ENCODE data around the gene TMC8.
A peak's percentile ranks its signal among the peaks of the same experiment; 100 is the strongest.
"Not testable (repeated sequence)": the region's sequence is repeated elsewhere in the genome, so short reads cannot be mapped to it uniquely, and the experiment has no call there.

Gene TMC8

DNA sequence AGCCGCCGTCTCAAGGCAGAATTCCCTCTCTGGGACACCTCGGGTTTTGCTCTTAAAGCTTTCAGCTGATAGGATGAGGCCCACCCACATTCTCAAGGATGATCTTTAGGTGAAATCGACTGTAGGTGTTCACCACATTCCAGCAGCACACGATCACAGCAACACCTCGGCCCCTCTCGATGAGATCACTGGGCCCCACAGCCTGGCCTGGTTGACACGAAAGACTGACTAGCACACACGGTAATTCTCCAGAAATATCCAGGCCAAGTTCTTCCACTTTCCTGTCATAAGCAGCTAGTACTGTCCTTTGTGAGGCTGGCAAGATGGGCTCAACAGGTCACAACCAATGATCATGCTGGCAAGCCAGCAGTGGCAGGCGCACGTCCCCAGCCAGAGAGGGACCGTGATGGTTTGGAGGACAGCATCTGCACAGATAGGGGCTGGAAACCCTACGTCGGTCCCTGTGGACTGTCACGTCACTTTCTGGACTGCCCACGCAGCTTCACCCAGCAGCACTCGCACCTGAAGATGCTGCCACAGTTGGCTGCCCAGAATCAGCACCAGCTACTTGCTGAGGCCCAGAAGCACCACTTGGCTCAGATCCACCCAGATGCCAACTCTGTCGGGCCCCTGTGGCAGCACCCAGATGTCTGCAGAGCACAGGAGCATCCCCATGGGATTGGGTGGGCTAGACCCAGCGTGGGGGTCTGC, 19.4 kb upstream of the TMC8 start:
- no peak for DNase-seq (ENCODE audit: low spot score)

DNA sequence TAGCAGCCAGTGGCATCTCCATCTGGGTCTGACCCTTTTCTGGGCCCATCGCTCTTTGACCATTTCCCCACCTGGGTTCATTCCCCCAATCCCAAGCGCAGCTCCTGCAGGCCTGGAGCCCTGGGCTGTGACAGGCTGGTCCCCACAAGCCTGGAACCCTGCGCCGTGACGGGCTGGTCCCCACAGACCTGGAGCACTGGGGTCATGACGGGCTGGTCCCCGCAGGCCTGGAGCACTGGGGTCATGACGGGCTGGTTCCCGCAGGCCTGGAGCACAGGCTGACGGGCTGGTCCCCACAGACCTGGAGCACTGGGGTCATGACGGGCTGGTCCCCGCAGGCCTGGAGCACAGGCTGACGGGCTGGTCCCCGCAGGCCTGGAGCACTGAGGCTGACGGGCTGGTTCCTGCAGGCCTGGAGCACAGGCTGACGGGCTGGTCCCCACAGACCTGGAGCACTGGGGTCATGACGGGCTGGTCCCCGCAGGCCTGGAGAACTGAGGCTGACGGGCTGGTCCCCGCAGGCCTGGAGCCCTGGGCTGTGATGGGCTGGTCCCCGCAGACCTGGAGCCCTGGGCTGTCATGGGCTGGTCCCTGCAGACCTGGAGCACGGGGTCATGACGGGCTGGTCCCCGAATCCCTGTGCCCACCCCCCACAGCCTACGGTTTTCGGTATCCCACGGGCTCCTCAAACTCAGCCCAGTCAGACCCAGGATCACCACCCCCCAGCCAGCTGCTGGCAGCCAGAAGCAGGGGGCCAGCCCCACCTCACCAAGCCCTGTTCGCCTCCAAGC, 18.6 kb upstream of the TMC8 start:
- DNase-seq (ENCODE audit: low spot score), result no peak

DNA sequence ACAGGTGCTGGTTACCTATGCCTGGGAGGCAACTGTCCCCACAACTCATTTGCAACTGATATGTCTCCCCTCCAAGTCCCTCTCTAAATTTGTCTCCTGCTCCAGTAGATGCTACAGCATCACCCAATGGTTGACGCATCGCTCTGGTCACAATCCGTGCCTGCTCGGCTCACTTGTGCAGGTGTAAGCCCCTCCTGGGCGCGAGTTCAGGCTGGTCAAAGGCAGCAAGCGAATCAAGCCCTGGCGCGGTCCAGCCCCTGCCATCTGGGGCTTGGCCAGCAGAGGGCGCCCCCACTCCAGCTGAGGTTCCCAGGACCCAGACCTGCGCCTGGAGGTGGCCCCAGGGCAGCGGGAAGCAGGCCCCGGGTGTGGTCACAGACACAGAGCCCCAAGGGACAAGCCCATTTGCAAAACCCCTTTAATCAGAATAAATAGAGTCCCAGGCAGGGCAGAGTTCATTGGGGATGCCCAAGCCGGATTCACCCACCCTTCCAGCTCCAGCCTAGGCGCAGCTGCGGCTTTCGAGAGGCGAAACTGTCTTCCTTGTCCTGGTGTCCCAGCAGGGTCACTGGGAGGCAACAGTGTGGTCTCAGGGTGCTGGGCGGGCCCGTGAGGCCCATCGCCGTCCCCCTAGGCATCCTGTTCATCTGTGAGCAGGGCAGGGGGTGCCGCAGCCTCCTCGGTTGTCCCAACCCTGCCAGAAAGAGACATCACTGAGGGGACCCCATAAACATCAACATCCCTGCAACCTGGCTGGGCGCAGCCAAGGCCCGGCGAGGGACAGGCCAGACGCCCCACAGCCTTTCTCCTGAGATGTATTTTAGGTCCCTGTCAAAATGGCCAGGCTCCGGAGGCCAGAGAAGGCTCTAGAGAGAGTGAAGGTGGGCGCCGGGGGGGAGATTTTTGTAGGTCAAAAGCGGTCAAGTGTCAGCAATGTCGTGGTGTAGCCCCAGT, 17.8 kb upstream of the TMC8 start:
- peak; percentile 93 for DNase-seq (ENCODE audit: low spot score)

DNA sequence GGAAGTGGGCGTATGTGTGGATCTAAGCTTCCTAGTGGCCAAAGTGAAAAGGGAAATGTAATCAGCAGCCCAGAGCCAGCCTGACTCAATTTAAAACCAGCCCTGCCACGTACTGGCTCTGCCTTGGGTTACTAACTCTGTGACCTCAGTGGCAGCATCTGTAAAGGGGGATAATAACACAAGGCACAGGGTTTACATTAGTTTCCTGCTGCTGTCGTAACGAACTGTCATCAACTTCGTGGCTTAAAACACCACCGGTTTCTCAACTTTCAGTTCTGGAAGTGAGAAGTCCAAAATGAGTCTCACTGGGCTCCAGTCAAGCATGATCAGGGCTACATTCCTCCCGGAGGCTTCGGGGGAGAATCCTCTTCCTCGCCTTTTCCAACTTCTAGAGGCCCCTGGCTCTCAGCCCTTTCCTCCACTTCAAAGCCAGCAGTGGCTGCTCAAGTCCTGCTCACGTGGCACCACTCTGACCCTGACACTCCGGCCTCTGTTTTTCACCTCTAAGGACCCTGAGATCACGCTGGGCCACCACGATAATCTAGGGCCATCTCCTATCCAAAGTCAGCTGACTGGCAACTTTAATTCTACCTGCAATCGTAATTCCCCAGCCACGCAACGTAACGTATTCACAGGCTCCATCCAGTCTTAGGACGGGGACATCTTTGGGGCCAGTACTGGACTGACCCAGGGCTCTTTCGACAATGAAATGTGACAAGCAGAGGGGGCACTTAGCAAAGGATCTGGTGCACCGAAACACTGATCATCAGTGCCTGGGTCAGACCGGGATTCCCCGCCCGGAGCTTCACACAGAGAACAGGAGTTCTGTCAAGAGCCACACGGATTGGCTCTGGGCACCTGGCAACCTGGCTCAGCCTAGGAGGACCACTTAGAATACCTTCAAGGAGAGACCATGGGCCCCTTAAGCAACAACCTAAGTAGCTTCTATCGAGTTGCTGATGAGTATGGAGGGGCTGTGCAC, 16.5 kb upstream of the TMC8 start:
- DNase-seq (ENCODE audit: low spot score), result no peak

DNA sequence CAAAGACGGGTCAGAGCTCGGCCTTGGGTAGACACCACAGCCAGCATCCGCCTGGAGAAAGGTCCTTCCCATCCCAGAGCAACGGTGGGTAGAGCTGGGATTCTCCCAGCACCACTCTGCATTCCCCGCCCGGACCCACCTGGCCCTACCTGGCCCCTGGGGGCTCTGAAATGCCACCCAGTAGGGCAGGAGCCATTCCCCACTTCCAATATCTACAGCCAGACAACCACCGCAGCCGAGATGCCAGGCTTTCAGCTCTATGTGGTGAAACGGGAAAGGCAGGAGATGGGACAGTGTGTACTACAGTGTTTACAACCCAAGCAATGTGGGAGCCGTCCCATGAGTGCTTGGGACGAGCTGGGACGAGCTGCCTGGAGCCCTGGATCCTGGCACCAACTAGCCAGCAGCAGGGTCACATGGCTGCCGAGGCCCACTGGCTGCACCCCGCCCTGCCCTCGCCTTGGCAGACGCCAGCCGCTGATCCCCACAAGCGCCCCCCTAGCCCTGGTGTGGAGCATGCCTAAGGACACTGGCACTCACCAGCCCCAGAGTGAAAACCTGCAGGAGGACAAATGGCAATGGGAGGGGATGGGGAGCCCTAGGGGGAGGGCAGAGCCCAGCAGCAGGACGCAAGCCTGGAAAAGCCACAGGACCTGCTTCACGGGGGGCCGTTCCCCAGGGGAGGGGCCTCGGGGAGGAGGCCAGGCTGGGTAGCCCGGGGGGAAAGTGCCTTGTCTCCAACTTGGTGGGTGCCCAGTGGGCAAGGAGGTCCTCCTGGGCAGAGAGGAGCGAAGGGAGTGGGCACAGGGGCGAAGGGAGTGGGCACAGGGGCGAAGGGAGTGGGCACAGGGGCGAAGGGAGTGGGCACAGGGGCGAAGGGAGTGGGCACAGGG, 15.5 kb upstream of the TMC8 start:
- DNase-seq (ENCODE audit: low spot score), result no peak

DNA sequence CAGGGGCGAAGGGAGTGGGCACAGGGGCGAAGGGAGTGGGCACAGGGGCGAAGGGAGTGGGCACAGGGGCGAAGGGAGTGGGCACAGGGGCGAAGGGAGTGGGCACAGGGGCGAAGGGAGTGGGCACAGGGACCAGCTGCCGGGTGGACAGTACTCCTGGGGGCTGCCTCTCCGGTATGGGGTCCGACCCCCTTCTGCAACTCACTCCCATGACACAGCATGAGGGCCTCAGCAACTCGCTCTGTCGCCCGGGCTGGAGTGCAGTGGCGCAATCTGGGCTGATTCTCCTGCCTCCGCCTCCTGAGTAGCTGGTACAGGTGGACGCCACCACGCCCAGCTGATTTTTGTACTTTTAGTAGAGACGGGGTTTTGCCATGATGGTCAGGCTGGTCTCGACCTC, 14.8 kb upstream of the TMC8 start:
- DNase-seq (ENCODE audit: low spot score), result not testable (repeated sequence)

DNA sequence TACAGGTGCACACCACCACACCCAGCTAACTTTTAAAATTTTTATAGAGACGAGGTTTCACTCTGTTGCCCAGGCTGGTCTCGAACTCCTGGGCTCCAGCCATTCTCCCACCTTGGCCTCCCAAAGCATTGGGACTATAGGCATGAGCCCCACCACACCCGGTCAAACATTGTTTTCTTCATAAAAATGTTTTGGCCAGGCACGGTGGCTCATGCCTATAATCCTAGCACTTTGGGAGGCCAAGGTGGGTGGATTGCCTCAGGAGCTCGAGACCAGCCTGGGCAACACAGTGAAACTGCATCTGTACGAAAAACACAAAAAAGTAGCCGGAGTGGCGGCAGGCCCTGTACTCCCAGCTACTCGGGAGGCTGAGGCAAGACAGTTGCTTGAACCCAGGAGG, 14.2 kb upstream of the TMC8 start:
- DNase-seq (ENCODE audit: low spot score), result no peak

DNA sequence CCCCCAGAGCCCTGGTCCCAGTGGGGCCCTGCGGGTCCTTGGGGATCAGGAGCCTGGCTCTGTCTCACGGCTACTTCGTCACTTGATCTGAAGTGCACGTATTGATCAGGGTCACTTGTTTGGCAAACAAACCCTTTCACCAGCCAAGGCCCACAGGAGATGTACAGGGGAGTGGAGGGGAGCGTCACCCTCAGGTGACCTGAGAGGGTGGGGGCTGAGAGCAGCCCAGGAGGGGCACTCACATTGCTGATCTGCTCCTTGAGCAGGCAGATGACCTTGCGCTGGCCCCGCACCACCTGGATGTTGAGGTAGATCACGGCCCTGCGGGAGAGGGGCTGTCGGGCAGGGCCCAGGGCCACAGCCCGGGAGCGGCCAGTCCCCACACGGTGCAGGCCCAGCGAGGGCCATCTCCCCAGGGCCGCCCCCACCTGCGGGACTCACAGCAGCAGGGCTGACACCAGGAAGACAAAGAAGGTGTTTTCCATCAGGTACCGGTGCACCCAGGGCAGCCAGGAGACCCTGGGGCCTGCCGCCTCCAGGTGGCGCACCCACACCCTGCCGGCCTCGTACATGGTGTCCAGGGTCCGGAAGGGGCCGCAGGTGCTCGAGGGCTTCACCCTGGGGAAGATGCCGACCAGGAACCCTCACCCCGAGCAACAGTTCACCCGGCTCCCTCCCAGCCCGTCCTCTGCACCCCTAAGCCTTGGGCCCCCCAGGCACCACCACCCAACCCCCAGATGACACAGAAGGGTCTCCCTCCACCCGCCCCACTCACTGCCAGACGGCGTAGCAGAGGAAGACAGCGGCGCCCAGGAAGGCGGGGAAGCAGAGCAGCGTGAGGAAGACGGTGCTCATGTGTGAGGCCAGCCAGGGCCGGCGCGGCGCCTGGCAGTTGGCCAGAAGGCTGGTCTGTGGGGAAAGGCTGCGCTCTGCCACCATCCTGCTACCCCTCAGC, 13.3 kb upstream of the TMC8 start:
- DNase-seq (ENCODE audit: low spot score), result no peak

DNA sequence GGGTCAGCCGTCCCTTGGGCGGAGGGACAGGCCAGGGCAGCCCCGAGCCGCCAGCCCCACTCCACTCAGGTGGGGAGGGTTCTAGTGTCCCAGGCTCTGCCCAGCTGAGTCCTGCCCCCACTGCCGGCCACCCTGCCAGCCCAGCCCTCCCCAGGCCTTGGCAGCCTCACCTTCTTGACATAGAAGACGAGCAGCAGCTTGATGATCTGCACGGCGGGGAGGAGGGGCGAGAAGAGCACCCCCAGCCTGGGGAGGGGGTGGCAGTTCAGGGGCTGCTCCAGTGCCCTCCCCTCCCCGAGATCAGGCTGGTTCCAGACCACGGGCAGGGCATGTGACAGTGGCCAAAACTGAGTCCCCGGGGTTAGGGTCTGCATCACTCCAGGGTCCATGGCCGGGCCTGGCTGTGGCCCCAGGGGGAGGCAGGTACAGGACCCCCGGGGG, 11.8 kb upstream of the TMC8 start:
- DNase-seq (ENCODE audit: low spot score), result no peak

DNA sequence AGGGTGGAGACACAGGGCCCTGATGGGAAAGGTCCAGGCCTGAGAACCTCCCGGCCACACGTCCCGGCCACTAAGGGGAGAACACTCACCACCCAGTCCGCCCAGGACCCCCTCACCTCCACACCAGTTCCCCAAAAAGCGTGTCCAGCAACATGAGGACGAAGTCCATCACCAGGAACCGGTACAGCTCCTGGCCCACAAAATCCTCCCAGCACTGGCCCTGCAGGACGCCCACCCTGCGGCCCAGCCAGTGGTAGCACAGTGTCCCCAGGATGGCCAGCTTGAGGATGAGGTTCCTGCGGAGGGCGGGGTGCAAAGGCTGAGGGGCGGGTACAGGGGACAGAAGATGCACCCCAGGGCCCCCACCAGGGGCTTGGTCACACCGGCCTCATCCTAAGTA, 10.0 kb upstream of the TMC8 start:
- DNase-seq (ENCODE audit: low spot score), result no peak

DNA sequence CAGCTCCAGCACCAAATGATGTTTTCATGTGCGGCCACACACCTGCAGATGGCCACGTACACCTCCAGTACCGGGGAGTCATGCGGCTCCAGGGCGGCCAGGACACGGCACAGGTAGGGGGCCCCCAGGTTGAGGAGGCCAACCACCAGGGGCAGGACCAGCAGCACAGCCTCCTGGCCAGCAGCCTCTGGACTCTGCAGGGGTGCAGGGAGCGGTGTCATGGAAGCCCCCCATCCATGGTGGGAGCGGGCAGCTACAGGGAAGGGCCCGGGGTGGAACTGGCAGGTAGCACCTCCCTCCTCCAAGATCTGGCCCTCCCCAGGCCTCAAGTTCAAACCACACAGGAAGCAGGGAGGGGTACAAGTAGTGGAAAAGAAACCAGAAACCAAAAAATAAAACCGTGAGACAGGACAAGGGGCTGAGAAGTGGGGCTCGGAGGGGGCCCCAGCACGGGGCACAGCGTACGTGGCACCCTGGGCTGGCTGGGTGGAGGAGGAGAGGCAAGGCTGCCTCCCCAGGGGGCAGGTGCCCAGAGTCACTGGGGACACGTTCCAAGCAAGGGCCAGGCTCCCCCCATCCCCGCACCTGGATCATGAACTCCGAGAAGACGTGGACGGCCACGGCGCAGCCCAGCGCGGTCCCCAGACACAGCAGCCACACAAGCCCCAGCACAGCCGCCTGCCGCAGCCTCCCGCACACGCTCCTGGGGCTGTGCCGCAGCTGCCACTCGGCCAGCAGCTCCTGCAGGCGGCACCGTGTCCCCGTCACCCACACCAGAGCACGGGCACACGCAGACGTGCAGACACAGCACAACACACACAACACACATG, 9.4 kb upstream of the TMC8 start:
- DNase-seq (ENCODE audit: low spot score), result no peak

DNA sequence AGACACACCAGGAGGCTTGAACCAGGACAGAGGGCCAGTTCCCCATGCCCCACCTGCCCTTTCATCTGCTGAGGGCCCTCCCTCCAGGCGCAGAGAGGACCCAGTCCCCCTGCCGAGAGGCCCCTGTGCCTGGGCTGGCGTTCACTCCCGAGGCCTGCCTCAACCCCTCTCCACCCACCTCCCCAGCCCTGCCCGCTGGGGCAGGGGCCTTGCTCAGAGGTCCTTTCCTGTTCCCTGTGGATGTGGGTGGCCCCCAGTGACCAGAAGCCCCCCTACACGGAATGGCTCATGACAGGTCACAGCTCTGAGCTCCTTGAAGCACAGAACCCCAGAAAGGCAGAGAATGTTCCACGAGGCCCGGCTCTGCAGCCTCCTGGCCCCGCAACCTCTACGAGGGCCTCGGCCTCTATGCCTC, 8.8 kb upstream of the TMC8 start:
- no peak for DNase-seq (ENCODE audit: low spot score)

DNA sequence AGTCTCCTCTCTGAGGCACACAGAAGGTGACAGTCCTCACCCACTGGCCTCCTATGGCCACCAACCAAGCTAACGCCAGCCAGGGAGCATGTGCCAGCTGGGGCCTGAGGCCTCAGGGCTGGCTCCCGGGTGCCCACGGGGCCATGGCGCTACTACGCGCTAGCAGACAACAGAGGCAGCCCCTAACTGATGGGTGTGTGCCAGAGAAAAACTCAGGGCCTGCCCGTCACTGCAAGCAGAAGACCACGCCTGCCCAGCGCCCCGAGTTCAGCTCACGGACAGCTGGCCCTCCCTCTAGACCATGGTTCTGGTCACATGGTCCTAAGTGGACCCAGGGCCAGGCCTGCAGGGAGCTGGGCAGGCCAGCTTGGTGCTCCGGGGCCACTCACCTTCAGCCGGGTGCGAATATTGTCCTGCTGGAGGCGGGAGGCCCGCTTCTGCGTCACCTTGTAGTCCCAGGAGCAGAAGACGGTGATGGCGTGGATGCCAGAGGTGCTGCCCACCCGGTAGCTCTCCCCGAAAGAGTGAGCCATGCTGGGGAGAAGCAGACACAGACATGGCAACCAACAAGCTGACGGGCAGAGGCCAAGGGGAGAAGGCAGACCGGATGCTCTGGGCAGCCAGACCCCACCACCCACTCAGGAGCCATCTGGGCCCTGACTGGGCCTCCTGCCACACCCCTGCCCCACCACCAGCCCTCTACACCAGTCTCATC, 8.2 kb upstream of the TMC8 start:
- DNase-seq (ENCODE audit: low spot score), result no peak

DNA sequence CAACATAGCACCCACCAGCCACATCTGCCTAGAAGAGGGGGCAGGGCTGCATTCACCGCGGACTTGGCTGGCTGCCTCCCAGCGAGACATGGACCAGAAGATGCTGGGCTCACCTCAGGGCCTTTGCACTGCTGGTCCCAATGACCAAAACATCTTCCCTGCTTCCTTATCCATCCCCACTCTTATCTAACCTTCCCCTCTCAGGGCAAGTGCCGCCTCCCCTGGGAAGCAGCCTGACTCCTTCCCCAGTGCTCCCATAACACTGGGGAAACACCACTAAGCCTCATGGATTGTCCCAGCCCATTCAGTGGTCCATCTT, 7.7 kb upstream of the TMC8 start:
- no peak for DNase-seq (ENCODE audit: low spot score)

DNA sequence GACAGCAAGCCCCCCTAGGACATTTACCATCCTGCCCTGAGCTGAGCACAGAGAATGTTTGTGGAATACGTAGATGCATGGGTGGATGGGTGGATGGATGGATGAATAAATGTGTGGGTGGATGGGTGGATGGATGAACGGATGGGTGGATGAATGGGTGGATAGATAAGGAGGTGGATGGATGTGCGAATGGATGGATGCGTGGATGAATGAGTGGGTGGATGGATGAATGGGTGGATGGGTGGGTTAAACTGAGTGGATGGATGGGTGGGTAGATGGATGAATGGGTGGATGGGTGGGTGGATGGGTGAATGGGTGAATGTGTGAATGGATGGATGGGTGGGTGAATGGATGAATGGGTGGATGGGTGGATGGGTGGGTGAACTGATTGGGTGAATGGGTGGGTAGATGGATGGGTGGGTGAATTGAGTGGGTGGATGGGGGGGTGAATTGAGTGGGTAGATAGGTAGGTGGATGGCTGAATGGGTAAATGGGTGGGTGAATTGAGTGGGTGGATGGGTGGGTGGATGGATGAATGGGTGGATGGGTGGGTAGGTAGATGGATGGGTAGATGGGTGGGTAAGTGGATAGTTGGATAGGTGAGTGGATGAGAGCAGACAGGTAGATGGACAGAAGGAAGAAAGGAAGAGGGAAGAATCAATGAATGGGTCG, 7.2 kb upstream of the TMC8 start:
- no peak for DNase-seq (ENCODE audit: low spot score)

DNA sequence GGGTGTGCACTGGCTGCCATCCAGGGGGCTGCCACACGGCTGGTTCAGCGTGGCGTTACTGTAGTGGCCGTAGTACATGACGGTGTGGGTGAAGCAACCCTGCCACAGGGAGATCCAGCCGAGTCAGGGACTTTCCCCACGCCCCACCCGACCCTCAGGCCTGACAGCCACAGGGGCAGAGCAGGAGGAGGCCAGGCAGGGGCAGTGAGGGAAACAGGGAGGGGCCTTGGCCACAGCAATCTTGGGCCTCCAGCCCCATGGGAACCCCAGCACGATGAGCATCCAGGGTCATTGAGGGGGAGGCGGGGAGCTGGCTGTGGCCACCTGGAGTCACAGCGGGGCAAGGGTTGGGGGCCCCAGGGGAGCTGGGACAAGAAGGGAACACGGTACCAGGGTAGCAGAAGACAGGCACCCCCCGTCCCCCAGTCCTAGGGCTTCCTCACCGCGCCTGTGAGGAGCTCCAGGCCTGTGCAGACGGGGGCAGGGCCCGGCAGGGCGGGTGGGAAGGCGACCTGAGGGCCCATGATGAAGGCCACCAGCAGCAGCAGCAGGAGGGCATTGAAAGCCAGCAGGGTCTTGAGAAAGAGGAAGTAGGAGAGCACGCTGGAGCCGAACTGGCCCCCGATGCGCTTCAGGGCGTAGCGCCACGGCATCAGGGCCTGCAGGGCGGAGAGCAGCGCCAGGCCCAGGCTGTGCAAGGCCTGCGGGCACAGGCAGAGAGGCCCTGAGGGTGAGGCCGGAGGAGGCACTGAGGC, 6.3 kb upstream of the TMC8 start:
- no peak for DNase-seq (ENCODE audit: low spot score)

DNA sequence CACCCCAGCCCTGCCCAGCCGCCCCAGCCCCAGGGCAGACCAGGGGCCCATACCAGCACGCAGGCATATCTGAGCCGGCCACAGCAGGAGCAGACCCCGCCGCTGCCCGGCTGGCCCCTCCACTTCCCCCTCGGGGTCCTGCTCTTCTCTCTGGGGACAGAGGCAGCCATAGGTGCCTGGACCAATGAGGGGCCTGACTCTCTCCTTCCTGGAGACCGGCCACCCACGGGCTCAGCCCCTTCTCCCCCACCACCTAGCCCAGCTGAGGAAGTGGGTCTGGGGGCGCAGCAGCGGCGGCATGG, 5.8 kb upstream of the TMC8 start:
- no peak for DNase-seq (ENCODE audit: low spot score)
